Transverse colon (tissue), 4 donors: Measurements from ENCODE around the gene KIAA1614. TPM values are rescaled to one million over a fixed set of nuclear protein-coding genes. Genes with fewer than 3 reads are reported as not detected.

ENCODE experiments used
- DNase-seq: peaks from one replicate; pipeline ENCODE4 v3.0.0-alpha.2; 2019
- H3K27ac ChIP-seq, 4 donors: fragments of 200-600 bp; sonication (generic); 2 replicates each; pipeline ENCODE4 v1.5.1; 2016 to 2018; ENCODE audit warnings: inconsistent platforms in 4 of 4
- H3K27me3 ChIP-seq: fragments of 200-600 bp; sonication (generic); 2 replicates; pipeline ENCODE4 v1.5.1; 2017; ENCODE audit warnings: inconsistent platforms
- H3K36me3 ChIP-seq, 4 donors: fragments of 200-600 bp; sonication (generic); 2 replicates each; pipeline ENCODE4 v1.5.1; 2017 to 2019; ENCODE audit warnings: inconsistent platforms in 4 of 4
- H3K4me1 ChIP-seq, 4 donors: fragments of 200-600 bp; sonication (generic); 2 replicates each; pipeline ENCODE4 v1.5.1; 2017 to 2020; ENCODE audit warnings: inconsistent platforms in 4 of 4
- H3K4me3 ChIP-seq, 4 donors: fragments of 200-600 bp; sonication (generic); 1 replicate in 1 of 4; 2 replicates in 3 of 4; pipeline versions ENCODE4 v1.5.1 to v1.6.1; 2017 to 2019; ENCODE audit warnings: inconsistent platforms in 4 of 4
- H3K9me3 ChIP-seq, 2 donors: fragments of 200-600 bp; sonication (generic); 2 replicates each; pipeline ENCODE4 v1.5.1; 2017 to 2019; ENCODE audit warnings: inconsistent platforms in 2 of 2
- EP300 ChIP-seq: sonication (generic); formaldehyde crosslinking; IDR thresholded peaks from one replicate; pipeline ENCODE4 v1.6.1; 2017; ENCODE audit warnings: antibody characterized with exemption, low read depth
- POLR2A ChIP-seq: fragments of 450-650 bp; IDR thresholded peaks from one replicate; pipeline ENCODE4 v1.6.1; 2016; ENCODE audit warnings: antibody characterized with exemption, mild to moderate bottlenecking, moderate library complexity
- POLR2AphosphoS5 ChIP-seq, 3 donors: sonication (generic); formaldehyde crosslinking; IDR thresholded peaks; one replicate each; pipeline ENCODE4 v1.6.1; 2016; ENCODE audit warnings: antibody characterized with exemption in 3 of 3
- WGBS, 2 donors: methylation state at CpG; one replicate each; pipeline ENCODE4 v1.1.5; 2018; ENCODE audit warnings: low coverage in 1 of 2; 5-methylcytosine and 5-hydroxymethylcytosine counted together
- in situ Hi-C, 4 donors: fragments of 200-750 bp; cut with MboI; loops; one replicate each; pipeline versions ENCODE4 v1.15.0 to v1.15.1; 2017; ENCODE audit warnings: low sequenced_read_pairs in 3 of 4, low pct_ligation_motif_present in 1 of 4, low pct_unique_long_range_greater_than_20kb in 1 of 4
- intact Hi-C: fragments of 100-400 bp; cut with DNase I; formaldehyde crosslinking; loops from one replicate; pipeline ENCODE4 v1.15.1; 2023; ENCODE audit warnings: low total_unique reads
- total RNA-seq, 4 donors: library from RNA; depleted of rRNA; stranded (reverse); fragments of >200 nt; gene quantifications; one replicate each; pipeline ENCODE4 v1.1.0, GENCODE V29; 2016
- TF ChIP-seq, protein P1 (sequence below), 5 experiments: fragments of 200-600 bp in 3 of 5; fragments of 450-650 bp in 2 of 5; sonication (generic) in 3 of 5; IDR thresholded peaks; 1 replicate in 2 of 5; 2 replicates in 3 of 5; pipeline ENCODE4 v1.5.1; 2016 to 2017; ENCODE audit warnings: antibody characterized with exemption in 5 of 5, inconsistent platforms in 3 of 5, mild to moderate bottlenecking in 2 of 5, moderate library complexity in 1 of 5

Gene KIAA1614
- total RNA-seq, 4 donors from 2014 or later = 2.3 to 9.4 (median 2.8) TPM

DNA sequence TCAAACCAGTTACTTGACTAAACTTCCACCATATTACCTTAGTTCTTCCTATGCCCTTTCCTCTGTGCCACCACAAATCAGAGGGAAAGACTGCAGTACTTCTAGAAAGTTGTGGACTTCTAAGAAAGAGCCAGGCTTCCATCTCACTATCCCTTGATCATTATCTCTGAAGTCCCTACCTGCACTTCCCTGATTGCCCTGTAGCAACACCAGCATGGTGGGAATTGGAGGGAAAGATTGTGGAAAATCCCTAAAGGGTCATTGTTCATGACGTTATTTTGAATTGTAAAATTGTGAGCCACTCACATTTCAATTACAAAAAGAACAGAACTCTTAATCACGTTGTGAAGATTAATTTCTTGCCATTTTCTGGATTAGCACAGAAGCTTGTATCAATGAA lies 23.4 kb upstream of the KIAA1614 start:
- intact Hi-C loops = loop anchor here (10.0 kb wide), 1 partner anchor 275 kb away; no protein-coding TSS in a partner anchor
- 85 to 100% methylated on average over 2 of the region's 2 CpGs for WGBS, 2 donors
- in situ Hi-C loops = loop anchor here (10.0 to 25.0 kb wide), 2 partner anchors 273 to 275 kb away; no protein-coding TSS in a partner anchor

DNA sequence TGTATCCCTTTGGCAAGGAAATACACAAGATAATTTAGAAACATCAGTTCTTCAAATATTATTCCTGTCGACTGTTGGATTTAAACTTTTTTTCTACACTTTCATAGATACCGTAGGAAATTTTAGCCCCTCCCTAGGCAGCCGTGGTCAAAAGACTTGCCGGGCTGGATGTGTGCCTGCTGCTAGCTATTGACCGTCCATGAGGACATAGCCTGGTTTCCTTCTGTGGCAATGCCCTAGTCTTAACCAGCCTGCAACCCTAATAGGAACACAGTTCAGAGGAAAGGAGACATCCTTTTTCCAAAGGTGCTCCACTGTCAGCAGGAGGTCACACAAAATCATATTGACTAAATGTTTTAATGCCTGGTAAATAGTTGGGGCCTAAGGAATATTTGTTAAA lies 20.4 kb upstream of the KIAA1614 start:
- TF ChIP-seq POLR2A (no peak), POLR2AphosphoS5 (IDR thresholded peaks at IDR 0.05) (no peak), EP300 (no peak)
- TF ChIP-seq, protein P1, sequence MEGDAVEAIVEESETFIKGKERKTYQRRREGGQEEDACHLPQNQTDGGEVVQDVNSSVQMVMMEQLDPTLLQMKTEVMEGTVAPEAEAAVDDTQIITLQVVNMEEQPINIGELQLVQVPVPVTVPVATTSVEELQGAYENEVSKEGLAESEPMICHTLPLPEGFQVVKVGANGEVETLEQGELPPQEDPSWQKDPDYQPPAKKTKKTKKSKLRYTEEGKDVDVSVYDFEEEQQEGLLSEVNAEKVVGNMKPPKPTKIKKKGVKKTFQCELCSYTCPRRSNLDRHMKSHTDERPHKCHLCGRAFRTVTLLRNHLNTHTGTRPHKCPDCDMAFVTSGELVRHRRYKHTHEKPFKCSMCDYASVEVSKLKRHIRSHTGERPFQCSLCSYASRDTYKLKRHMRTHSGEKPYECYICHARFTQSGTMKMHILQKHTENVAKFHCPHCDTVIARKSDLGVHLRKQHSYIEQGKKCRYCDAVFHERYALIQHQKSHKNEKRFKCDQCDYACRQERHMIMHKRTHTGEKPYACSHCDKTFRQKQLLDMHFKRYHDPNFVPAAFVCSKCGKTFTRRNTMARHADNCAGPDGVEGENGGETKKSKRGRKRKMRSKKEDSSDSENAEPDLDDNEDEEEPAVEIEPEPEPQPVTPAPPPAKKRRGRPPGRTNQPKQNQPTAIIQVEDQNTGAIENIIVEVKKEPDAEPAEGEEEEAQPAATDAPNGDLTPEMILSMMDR (IDR thresholded peaks at IDR 0.05) = no peak
- DNase-seq = no peak
- intact Hi-C loops (no loop called here), in situ Hi-C loops (loop anchor here in 1 of 4 donors (25.0 kb wide), 1 partner anchor 270 kb away; no protein-coding TSS in a partner anchor)
- Histone ChIP-seq H3K4me1 (no peaks in the 10 kb centered on the region), H3K27me3 (no peaks in the 10 kb centered on the region), H3K9me3 (no peaks in the 10 kb centered on the region), H3K36me3 (peaks cover 0 to 8% (median 0%) of the 10 kb centered on the region in 4 donors), H3K4me3 (no peak overlapping the region), H3K27ac (no peak overlapping the region)
- 84 to 89% methylated on average over 2 to 5 of the region's 5 CpGs for WGBS, 2 donors

More for the DNA sequence above, 23.4 kb upstream of the KIAA1614 start:
- H3K9me3 ChIP-seq = no peaks in the 10 kb centered on the region
- H3K27me3 ChIP-seq = no peaks in the 10 kb centered on the region
- no peak overlapping the region for H3K4me3 ChIP-seq
- no peak for DNase-seq
- H3K36me3 ChIP-seq = peaks cover 0 to 10% (median 0%) of the 10 kb centered on the region in 4 donors
- H3K4me1 ChIP-seq = no peaks in the 10 kb centered on the region
- no peak for TF ChIP-seq EP300
- H3K27ac ChIP-seq = no peak overlapping the region

DNA sequence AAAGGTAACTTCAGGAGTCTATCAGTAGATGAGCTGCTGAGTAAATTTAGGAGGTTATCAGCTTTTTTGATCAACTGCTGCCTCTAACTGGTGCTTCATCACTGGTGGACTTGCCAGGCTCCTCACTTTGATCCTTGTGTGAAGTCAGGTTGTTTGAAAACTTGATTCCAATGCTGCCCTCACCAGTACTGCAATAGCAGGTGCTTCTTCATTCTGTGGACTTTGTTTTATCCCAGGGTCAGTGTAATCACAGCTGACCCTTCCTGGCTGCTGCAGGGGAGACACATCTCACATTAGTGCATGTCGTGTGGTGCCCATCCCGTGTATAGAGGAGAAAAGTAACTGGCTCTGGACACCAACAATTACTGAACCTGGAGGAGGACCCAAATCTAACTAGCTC lies 20.0 kb upstream of the KIAA1614 start:
- intact Hi-C loops = no loop called here
- H3K27me3 ChIP-seq = no peaks in the 10 kb centered on the region
- 58% methylated on average over 2 of the region's 2 CpGs; no CpG with 5 or more reads in 1 of the 2 donors for WGBS, 2 donors
- H3K27ac ChIP-seq = no peak overlapping the region
- H3K36me3 ChIP-seq = peaks cover 0 to 4% (median 0%) of the 10 kb centered on the region in 4 donors
- no peak overlapping the region for H3K4me3 ChIP-seq
- no peaks in the 10 kb centered on the region for H3K9me3 ChIP-seq
- DNase-seq = no peak
- in situ Hi-C loops = loop anchor here in 1 of 4 donors (25.0 kb wide), 1 partner anchor 270 kb away; no protein-coding TSS in a partner anchor
- TF ChIP-seq EP300 (no peak), POLR2AphosphoS5 (IDR thresholded peaks at IDR 0.05) (no peak), POLR2A (no peak)
- TF ChIP-seq, protein P1 (IDR thresholded peaks at IDR 0.05) = no peak
- H3K4me1 ChIP-seq = no peaks in the 10 kb centered on the region

DNA sequence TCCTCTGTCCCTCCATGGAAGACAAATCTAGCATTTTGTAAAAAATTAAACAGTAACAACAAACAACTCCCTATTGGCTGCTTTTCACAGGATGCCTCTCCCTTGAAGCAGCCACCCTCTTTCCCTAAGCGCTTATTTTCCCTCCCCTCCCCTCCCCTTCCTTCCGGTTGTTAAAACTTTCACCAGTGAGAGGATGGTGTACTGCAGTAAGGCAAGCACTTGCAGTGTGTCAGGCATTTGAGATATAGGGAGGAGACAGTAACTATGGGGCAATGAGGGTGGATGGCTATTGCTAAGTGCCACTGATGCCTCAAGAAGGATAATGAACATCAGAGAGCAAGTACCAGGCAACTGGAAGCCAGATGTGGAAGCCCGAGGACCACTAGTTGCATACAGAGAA lies 19.1 kb upstream of the KIAA1614 start:
- intact Hi-C loops = no loop called here
- DNase-seq = no peak
- Histone ChIP-seq H3K36me3 (no peaks in the 10 kb centered on the region), H3K9me3 (no peaks in the 10 kb centered on the region), H3K4me1 (no peaks in the 10 kb centered on the region), H3K27me3 (no peaks in the 10 kb centered on the region), H3K27ac (no peak overlapping the region), H3K4me3 (no peak overlapping the region)
- WGBS, 2 donors = 75 to 95% methylated on average over 3 of the region's 3 CpGs
- TF ChIP-seq POLR2A (no peak), POLR2AphosphoS5 (IDR thresholded peaks at IDR 0.05) (no peak), EP300 (no peak)
- TF ChIP-seq, protein P1 (IDR thresholded peaks at IDR 0.05) = no peak
- in situ Hi-C loops = loop anchor here in 1 of 4 donors (25.0 kb wide), 1 partner anchor 269 kb away; no protein-coding TSS in a partner anchor

DNA sequence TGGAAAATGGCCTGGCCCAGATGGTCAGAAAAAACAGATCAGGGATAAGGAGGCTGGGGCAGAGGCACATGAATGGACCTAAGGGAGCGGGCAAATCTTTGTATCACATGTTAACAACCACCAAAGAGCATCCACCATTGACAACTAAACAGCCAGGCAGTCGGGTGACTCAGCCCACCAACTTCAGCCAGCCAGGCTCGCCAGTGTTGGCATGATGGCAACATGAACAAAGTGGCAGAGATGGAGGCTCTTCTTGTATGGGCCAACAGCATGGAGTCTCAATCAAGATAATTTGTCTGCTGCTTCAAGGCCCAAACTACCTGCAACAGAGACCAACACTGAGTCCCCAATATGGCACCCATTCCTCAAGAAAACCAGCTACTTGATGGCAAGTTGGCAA lies 16.5 kb upstream of the KIAA1614 start:
- Histone ChIP-seq H3K4me3 (no peak overlapping the region), H3K27ac (no peak overlapping the region), H3K9me3 (no peaks in the 10 kb centered on the region), H3K27me3 (no peaks in the 10 kb centered on the region), H3K36me3 (no peaks in the 10 kb centered on the region), H3K4me1 (no peaks in the 10 kb centered on the region)
- in situ Hi-C loops = loop anchor here in 1 of 4 donors (25.0 kb wide), 1 partner anchor 266 kb away; no protein-coding TSS in a partner anchor
- WGBS, 2 donors = 89 to 100% methylated on average over 1 to 3 of the region's 3 CpGs
- DNase-seq = no peak
- TF ChIP-seq POLR2A (no peak), POLR2AphosphoS5 (IDR thresholded peaks at IDR 0.05) (no peak), EP300 (no peak)
- TF ChIP-seq, protein P1 (IDR thresholded peaks at IDR 0.05) = no peak
- intact Hi-C loops = no loop called here
